CD14-positive monocyte (primary cell): Measurements from ENCODE around the gene ITGA11. TPM values are rescaled to one million over a fixed set of nuclear protein-coding genes. Genes with fewer than 3 reads are reported as not detected.

Experiments
- DNase-seq, 3 donors: peaks; one replicate each; pipeline ENCODE4 v3.0.0-alpha.2; 2011 to 2022
- H2AFZ ChIP-seq: 2 replicates; pipeline ENCODE4 v1.6.0; 2012; ENCODE audit warnings: mild to moderate bottlenecking, low read depth, low read length, inconsistent platforms; ENCODE audit not compliant: insufficient read depth, poor library complexity, severe bottlenecking
- H3K27ac ChIP-seq, 2 donors: 1 replicate in 1 of 2; 2 replicates in 1 of 2; pipeline ENCODE4 v1.5.1; 2012 to 2013; ENCODE audit warnings: low read length in 2 of 2, control low read depth in 1 of 2, inconsistent platforms in 1 of 2, low read depth in 1 of 2, mild to moderate bottlenecking in 1 of 2
- H3K27me3 ChIP-seq, 2 donors: one replicate each; pipeline versions ENCODE4 v1.6.0 to v1.6.1; 2011 to 2013; ENCODE audit warnings: low read length in 2 of 2; ENCODE audit not compliant: control insufficient read depth in 2 of 2, insufficient read depth in 2 of 2
- H3K36me3 ChIP-seq, 2 donors: replicated peaks in 1 of 2; 1 replicate in 1 of 2; 2 replicates in 1 of 2; pipeline versions ENCODE4 v1.5.1 to v1.6.1; 2012 to 2013; ENCODE audit warnings: low read length in 2 of 2, control low read depth in 1 of 2, inconsistent platforms in 1 of 2, mild to moderate bottlenecking in 1 of 2; ENCODE audit not compliant: insufficient read depth in 2 of 2, control insufficient read depth in 1 of 2
- H3K4me1 ChIP-seq, 2 donors: 1 replicate in 1 of 2; 2 replicates in 1 of 2; pipeline versions ENCODE4 v1.5.1 to v1.6.1; 2012 to 2013; ENCODE audit warnings: low read length in 2 of 2, control low read depth in 1 of 2, inconsistent platforms in 1 of 2, mild to moderate bottlenecking in 1 of 2, moderate library complexity in 1 of 2; ENCODE audit not compliant: insufficient read depth in 2 of 2, control insufficient read depth in 1 of 2
- H3K4me2 ChIP-seq: replicated peaks from 2 replicates; pipeline ENCODE3; 2012; ENCODE audit warnings: low read length, moderate library complexity, mild to moderate bottlenecking; ENCODE audit not compliant: poor library complexity, severe bottlenecking; ENCODE audit errors: extremely low read depth
- H3K4me3 ChIP-seq, 3 experiments: fragments of 200-600 bp in 1 of 3; sonication (generic) in 1 of 3; replicated peaks in 1 of 3; 1 replicate in 2 of 3; 2 replicates in 1 of 3; pipeline ENCODE4 v1.5.1; 2011 to 2013; ENCODE audit warnings: low read length in 3 of 3, mild to moderate bottlenecking in 3 of 3, control low read depth in 2 of 3, low read depth in 2 of 3, inconsistent platforms in 1 of 3, moderate library complexity in 1 of 3
- H3K79me2 ChIP-seq: 2 replicates; pipeline ENCODE4 v1.6.0; 2012; ENCODE audit warnings: mild to moderate bottlenecking, control low read depth, inconsistent platforms, low read length, moderate library complexity; ENCODE audit not compliant: insufficient read depth
- H3K9ac ChIP-seq: 2 replicates; pipeline ENCODE4 v1.6.0; 2017; ENCODE audit warnings: low read length, mild to moderate bottlenecking; ENCODE audit not compliant: insufficient read depth, poor library complexity, severe bottlenecking
- H3K9me3 ChIP-seq, 2 donors: replicated peaks in 1 of 2; 1 replicate in 1 of 2; 2 replicates in 1 of 2; pipeline versions ENCODE4 v1.5.1 to v1.6.1; 2012 to 2013; ENCODE audit warnings: low read length in 2 of 2, control low read depth in 1 of 2; ENCODE audit not compliant: control insufficient read depth in 1 of 2, insufficient read depth in 1 of 2
- H4K20me1 ChIP-seq: 2 replicates; pipeline ENCODE4 v1.6.0; 2012; ENCODE audit warnings: mild to moderate bottlenecking, low read length, control low read depth, moderate library complexity; ENCODE audit not compliant: insufficient read depth
- H3K27ac Mint-ChIP-seq, 7 donors: one replicate each; pipeline ENCODE4 v1.8.0; 2020; ENCODE audit warnings: mild to moderate bottlenecking in 7 of 7, mixed read lengths in 7 of 7, moderate library complexity in 6 of 7, inconsistent platforms in 2 of 7
- H3K27me3 Mint-ChIP-seq, 3 donors: one replicate each; pipeline ENCODE4 v1.8.0; 2021 to 2022; ENCODE audit warnings: low read depth in 3 of 3, mild to moderate bottlenecking in 3 of 3, mixed read lengths in 3 of 3, moderate library complexity in 3 of 3, inconsistent platforms in 1 of 3
- H3K36me3 Mint-ChIP-seq, 2 donors: one replicate each; pipeline ENCODE4 v1.8.0; 2020; ENCODE audit warnings: mixed read lengths in 2 of 2, inconsistent platforms in 1 of 2, mild to moderate bottlenecking in 1 of 2
- H3K4me1 Mint-ChIP-seq: one replicate; pipeline ENCODE4 v1.8.0; 2020; ENCODE audit warnings: mild to moderate bottlenecking, mixed read lengths
- H3K4me3 Mint-ChIP-seq, 2 donors: one replicate each; pipeline ENCODE4 v1.8.0; 2020; ENCODE audit warnings: mild to moderate bottlenecking in 2 of 2, mixed read lengths in 2 of 2, moderate library complexity in 1 of 2
- H3K9me3 Mint-ChIP-seq, 7 donors: one replicate each; pipeline ENCODE4 v1.8.0; 2020 to 2022; ENCODE audit warnings: mixed read lengths in 7 of 7, mild to moderate bottlenecking in 6 of 7, moderate library complexity in 6 of 7, inconsistent platforms in 2 of 7
- CTCF ChIP-seq: fragments of 200-600 bp; IDR thresholded peaks from one replicate; pipeline ENCODE4 v1.8.0; 2022; ENCODE audit warnings: antibody characterized with exemption, mild to moderate bottlenecking
- WGBS: methylation state at CpG from one replicate; pipeline ENCODE4 v1.1.5; 2013; ENCODE audit warnings: missing lambda C conversion rate; ENCODE audit not compliant: insufficient coverage; 5-methylcytosine and 5-hydroxymethylcytosine counted together
- intact Hi-C, 2 donors: fragments of 100-400 bp; cut with micrococcal nuclease; formaldehyde crosslinking; loops; one replicate each; pipeline versions ENCODE4 v1.15.0 to v1.15.1; 2023
- polyA plus RNA-seq, 3 donors: library from polyadenylated mRNA; depleted of rRNA in 1 of 3; unstranded in 2 of 3; stranded (reverse) in 1 of 3; fragments of 300-500 nt in 2 of 3; fragments of >200 nt in 1 of 3; fragmentation: Illumina TruSeq in 2 of 3; gene quantifications; 1 replicate in 2 of 3; 2 replicates in 1 of 3; pipeline ENCODE4 v1.2.3, GENCODE V29; 2012 to 2021

ITGA11 gene
- polyA plus RNA-seq, 3 donors, result under 0.01 to 0.01 TPM; not detected in 1

GRCh38 chr15:68336516-68336915 is 95.4 kb downstream of the ITGA11 start:
- no peak overlapping the region for H3K4me2 ChIP-seq
- no peak overlapping the region for H3K4me3 ChIP-seq
- Mint-ChIP-seq H3K4me3 (no peak overlapping the region), H3K27ac (no peak overlapping the region), H3K27me3 (peaks cover 0 to 13% (median 13%) of the 10 kb centered on the region in 3 donors), H3K36me3 (no peaks in the 10 kb centered on the region), H3K4me1 (peaks cover 14% of the 10 kb centered on the region), H3K9me3 (peaks cover 0 to 2% (median 0%) of the 10 kb centered on the region in 7 donors)
- intact Hi-C loops, result no loop called here
- no peak overlapping the region for H2AFZ ChIP-seq
- WGBS, result 93% methylated on average over 7 of the region's 7 CpGs
- H3K27ac ChIP-seq, result no peak overlapping the region
- no peaks in the 10 kb centered on the region for H4K20me1 ChIP-seq
- DNase-seq, result no peak
- no peaks in the 10 kb centered on the region for H3K27me3 ChIP-seq
- no peak overlapping the region for H3K9ac ChIP-seq
- no peaks in the 10 kb centered on the region for H3K9me3 ChIP-seq
- H3K36me3 ChIP-seq, result no peaks in the 10 kb centered on the region
- no peaks in the 10 kb centered on the region for H3K79me2 ChIP-seq
- peaks cover 2 to 9% of the 10 kb centered on the region in 2 donors for H3K4me1 ChIP-seq
- TF ChIP-seq CTCF, result no peak

- Histone ChIP-seq H3K4me1 (peaks cover 0 to 5% of the 10 kb centered on the region in 2 donors), H3K9ac (no peak overlapping the region), H3K79me2 (no peaks in the 10 kb centered on the region), H3K36me3 (no peaks in the 10 kb centered on the region), H3K27ac (no peak overlapping the region), H2AFZ (no peak overlapping the region), H4K20me1 (no peaks in the 10 kb centered on the region), H3K27me3 (no peaks in the 10 kb centered on the region), H3K4me3 (no peak overlapping the region), H3K4me2 (no peak overlapping the region), H3K9me3 (no peaks in the 10 kb centered on the region)
- H3K4me1 Mint-ChIP-seq, result peaks cover 10% of the 10 kb centered on the region
- peaks cover 0 to 16% (median 13%) of the 10 kb centered on the region in 3 donors for H3K27me3 Mint-ChIP-seq
- H3K4me3 Mint-ChIP-seq, result no peak overlapping the region
- WGBS, result 66% methylated on average over 12 of the region's 14 CpGs
- no peak for DNase-seq
- intact Hi-C loops, result no loop called here
- H3K36me3 Mint-ChIP-seq, result no peaks in the 10 kb centered on the region
- no peak overlapping the region for H3K27ac Mint-ChIP-seq
- peaks cover 0 to 2% (median 0%) of the 10 kb centered on the region in 7 donors for H3K9me3 Mint-ChIP-seq
- no peak for TF ChIP-seq CTCF
Measured at GRCh38 chr15:68335655-68336054, 96.3 kb downstream of the ITGA11 start.
